Bronchial smooth muscle cell (primary cell): ENCODE data around the gene ABHD17A. TPM values are rescaled to one million over a fixed set of nuclear protein-coding genes. Genes with fewer than 3 reads are reported as not detected.

Experiments
- total RNA-seq: library from RNA; depleted of rRNA; stranded (reverse); fragments of >200 nt; gene quantifications from 2 replicates; pipeline ENCODE4 v1.2.1, GENCODE V29; 2014

ABHD17A gene
- total RNA-seq, result 85.9 and 88.2 TPM in 2 replicates

DNA sequence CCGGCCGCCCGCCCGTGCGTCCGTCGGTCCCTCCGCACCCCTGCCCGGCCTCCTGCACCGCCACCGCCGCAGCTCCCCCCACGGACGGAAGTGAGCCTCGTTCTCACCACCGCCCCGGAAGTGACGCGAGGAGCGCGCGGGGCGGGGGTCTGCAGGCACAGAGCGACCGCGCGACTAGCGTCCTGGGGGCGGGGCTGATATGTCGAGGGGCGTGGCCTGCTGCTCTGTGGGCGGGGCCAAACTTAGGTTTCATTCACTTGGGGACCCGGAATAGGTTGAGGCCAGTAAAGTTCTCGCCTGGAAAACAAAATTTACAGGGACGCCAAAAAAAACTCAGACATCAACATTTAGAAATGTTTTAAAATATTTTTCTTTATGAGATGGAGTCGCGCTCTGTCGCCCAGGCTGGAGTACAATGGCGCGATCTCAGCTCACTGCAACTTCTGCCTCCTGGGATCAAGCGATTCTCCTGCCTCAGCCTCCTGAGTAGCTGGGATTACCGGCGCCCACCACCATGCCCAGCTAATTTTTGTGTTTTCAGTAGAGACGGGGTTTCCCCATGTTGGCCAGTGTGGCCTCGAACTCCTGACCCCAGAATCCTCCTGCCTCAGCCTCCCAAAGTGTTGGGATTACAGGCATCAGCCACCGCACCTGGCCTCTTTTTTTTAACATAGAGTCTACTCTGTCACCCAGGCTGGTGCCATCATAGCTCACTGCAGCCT lies at the start of gene ABHD17A:
Gene ABHD17A (minus strand): TSS at position 99 of the 722 bp plus-strand sequence. CDS start 3,930 bp downstream, outside the sequence.

GRCh38 chr19:1905110-1905862 lies 20.0 kb upstream of the ABHD17A start, which contains the start of the genes ADAT3 and SCAMP4:
ADAT3 (plus strand) TSS chr19:1905399; CDS start chr19:1912048, 6,649 bp downstream.
SCAMP4 (plus strand) TSS chr19:1905399; CDS start chr19:1915020, 9,621 bp downstream.

GRCh38 chr19:1863328-1863637 lies 22.0 kb downstream of the ABHD17A start, which contains the start of gene KLF16:
KLF16 (minus strand) TSS chr19:1863579; CDS start chr19:1863497, 82 bp downstream.

GRCh38 chr19:1848399-1849131 lies 36.7 kb downstream of the ABHD17A start, which contains the start of gene REXO1:
REXO1 (minus strand) TSS chr19:1848483; CDS start chr19:1848358, 125 bp downstream.

Other genes with a start within 250 kb of the ABHD17A start
- 33.4 and 49.2 TPM in 2 replicates for gene TCF3, start 232.9 kb downstream of the ABHD17A start, total RNA-seq
- not detected in 2 replicates for gene ONECUT3, start 132.0 kb downstream of the ABHD17A start, total RNA-seq
- 0.95 and 1.9 TPM in 2 replicates for gene ATP8B3, start 73.2 kb downstream of the ABHD17A start, total RNA-seq
- 2.4 and 3.3 TPM in 2 replicates for gene REXO1, start 37.0 kb downstream of the ABHD17A start, total RNA-seq
- 1.3 and 2.5 TPM in 2 replicates for gene KLF16, start 21.9 kb downstream of the ABHD17A start, total RNA-seq
- 1.4 and 1.7 TPM in 2 replicates for gene ADAT3, start 19.9 kb upstream of the ABHD17A start, total RNA-seq
- 14.1 and 24.0 TPM in 2 replicates for gene SCAMP4, start 19.9 kb upstream of the ABHD17A start, total RNA-seq
- gene CSNK1G2, start 55.7 kb upstream of the ABHD17A start, total RNA-seq, result 39.4 and 62.3 TPM in 2 replicates
- gene BTBD2, start 130.2 kb upstream of the ABHD17A start, total RNA-seq, result 55.0 and 66.6 TPM in 2 replicates
- 77.2 and 206 TPM in 2 replicates for gene MKNK2, start 165.7 kb upstream of the ABHD17A start, total RNA-seq
- gene MOB3A, start 210.8 kb upstream of the ABHD17A start, total RNA-seq, result 12.1 and 19.2 TPM in 2 replicates
- 1.7 and 1.9 TPM in 2 replicates for gene IZUMO4, start 211.4 kb upstream of the ABHD17A start, total RNA-seq